HCT116 (cell line): ENCODE data around the gene HPCAL1.

Experiments used
- CTCF ChIP-seq, 3 experiments: fragments of 200-600 bp in 1 of 3; sonication (generic) in 1 of 3; IDR thresholded peaks in 2 of 3; conservative IDR thresholded peaks in 1 of 3; 2 replicates each; pipeline ENCODE4 v1.5.1; 2012 to 2017; ENCODE audit warnings: low read depth in 2 of 3, low read length in 2 of 3, antibody characterized with exemption in 1 of 3, borderline replicate concordance in 1 of 3, control low read depth in 1 of 3, mild to moderate bottlenecking in 1 of 3, mixed read lengths in 1 of 3, mixed run types in 1 of 3, moderate library complexity in 1 of 3; ENCODE audit not compliant: insufficient read depth in 1 of 3
- POLR2A ChIP-seq: IDR thresholded peaks from 2 replicates; pipeline ENCODE4 v1.7.0; 2011; ENCODE audit warnings: borderline replicate concordance; ENCODE audit not compliant: insufficient read depth, insufficient read length; ENCODE audit errors: extremely low read depth
- RAD21 ChIP-seq: IDR thresholded peaks from 2 replicates; pipeline ENCODE4 v1.6.1; 2012; ENCODE audit warnings: low read depth, mild to moderate bottlenecking

DNA sequence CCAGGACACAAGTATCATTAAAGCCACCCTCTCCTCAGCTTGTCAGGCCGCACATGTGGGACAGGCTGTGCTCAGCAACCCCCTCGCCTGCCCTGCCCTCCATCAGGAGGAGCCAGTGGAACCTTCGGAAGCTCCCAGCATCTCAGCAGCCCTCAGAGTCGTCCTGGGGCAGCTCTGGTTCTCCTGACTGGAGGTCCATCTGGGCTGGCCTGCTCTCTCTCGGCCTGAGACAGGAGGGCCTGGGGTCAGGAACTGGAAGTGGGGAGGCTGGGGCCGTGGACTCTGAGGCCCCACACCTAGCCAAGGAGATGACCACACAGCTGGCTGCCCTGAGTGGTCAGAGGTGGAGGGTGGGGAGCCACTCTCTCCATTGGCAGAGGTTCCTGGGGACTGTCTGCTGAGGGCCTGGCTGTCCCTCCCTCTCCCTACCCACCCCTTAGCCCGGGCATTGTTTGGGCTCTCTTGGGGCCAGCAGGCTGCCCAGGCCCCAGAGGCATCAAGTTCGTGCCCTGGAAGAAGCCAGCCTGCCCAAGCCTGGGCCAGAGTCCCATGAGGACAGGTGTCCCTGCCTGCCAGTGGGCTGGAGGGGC lies 122.3 kb downstream of the HPCAL1 start:
- no peak for TF ChIP-seq CTCF (IDR thresholded peaks at IDR 0.05 in 2 of 3, conservative IDR thresholded peaks at IDR 0.05 in 1 of 3; ENCODE audit: borderline replicate concordance in 1 of 3, insufficient read depth in 1 of 3, low read depth in 2 of 3, low read length in 2 of 3)
- TF ChIP-seq RAD21: no peak
- TF ChIP-seq POLR2A: no peak
